Loucy (cell line): Measurements from ENCODE around the gene PAGR1.

Experiments
- H2AFZ ChIP-seq: fragments of 200-600 bp; sonication (generic); 2 replicates; pipeline ENCODE4 v1.6.0; 2016; ENCODE audit warnings: antibody characterized with exemption, mild to moderate bottlenecking, low read length, moderate library complexity
- H3F3A ChIP-seq: fragments of 200-600 bp; 2 replicates; pipeline ENCODE4 v1.6.0; 2016; ENCODE audit warnings: antibody characterized with exemption, low read depth, mild to moderate bottlenecking
- H3K27me3 ChIP-seq: fragments of 200-600 bp; sonication (generic); 2 replicates; pipeline ENCODE4 v1.6.1; 2014; ENCODE audit warnings: low read length, mild to moderate bottlenecking; ENCODE audit not compliant: insufficient read depth, poor library complexity, severe bottlenecking
- H3K36me3 ChIP-seq: fragments of 200-600 bp; sonication (generic); 2 replicates; pipeline ENCODE4 v1.6.1; 2016; ENCODE audit warnings: low read length; ENCODE audit not compliant: insufficient read depth
- H3K4me1 ChIP-seq: fragments of 200-600 bp; sonication (generic); 2 replicates; pipeline ENCODE4 v1.5.1; 2014; ENCODE audit warnings: low read length, mild to moderate bottlenecking; ENCODE audit not compliant: insufficient read depth, poor library complexity, severe bottlenecking
- H3K4me2 ChIP-seq: fragments of 200-600 bp; sonication (generic); 2 replicates; pipeline ENCODE4 v1.6.0; 2014; ENCODE audit warnings: antibody characterized with exemption, low read length, low read depth, mild to moderate bottlenecking; ENCODE audit not compliant: poor library complexity, severe bottlenecking
- H3K4me3 ChIP-seq: fragments of 200-600 bp; sonication (generic); 2 replicates; pipeline ENCODE4 v1.5.1; 2014; ENCODE audit warnings: low read length, mild to moderate bottlenecking, mixed read lengths; ENCODE audit not compliant: poor library complexity, severe bottlenecking
- H3K79me2 ChIP-seq: fragments of 200-600 bp; sonication (generic); 2 replicates; pipeline ENCODE4 v1.6.1; 2014; ENCODE audit warnings: low read length; ENCODE audit not compliant: insufficient read depth
- H3K9ac ChIP-seq: fragments of 200-600 bp; sonication (generic); 2 replicates; pipeline ENCODE4 v1.6.0; 2014; ENCODE audit warnings: mild to moderate bottlenecking, low read depth, low read length, moderate library complexity; ENCODE audit not compliant: poor library complexity, severe bottlenecking
- H3K9me2 ChIP-seq: fragments of 200-600 bp; sonication (generic); replicated peaks from 2 replicates; pipeline ENCODE4 v1.6.1; 2016; ENCODE audit warnings: low read depth, low read length, mixed read lengths
- H3K9me3 ChIP-seq: fragments of 200-600 bp; sonication (generic); 2 replicates; pipeline ENCODE4 v1.6.1; 2014; ENCODE audit warnings: mild to moderate bottlenecking, antibody characterized with exemption, low read length, low read depth; ENCODE audit not compliant: insufficient read depth
- H4K20me1 ChIP-seq: fragments of 200-600 bp; sonication (generic); 2 replicates; pipeline ENCODE4 v1.6.0; 2014; ENCODE audit warnings: antibody characterized with exemption, low read length, mild to moderate bottlenecking; ENCODE audit not compliant: insufficient read depth, poor library complexity, severe bottlenecking
- EZH2phosphoT487 ChIP-seq: fragments of 200-600 bp; IDR thresholded peaks from 2 replicates; pipeline ENCODE4 v1.6.1; 2018; ENCODE audit warnings: antibody characterized with exemption, mild to moderate bottlenecking, moderate library complexity, borderline replicate concordance
- TF ChIP-seq, protein P1 (sequence below): fragments of 200-600 bp; sonication (generic); conservative IDR thresholded peaks from 2 replicates; pipeline ENCODE4 v1.5.1; 2014; ENCODE audit warnings: mild to moderate bottlenecking, antibody characterized with exemption, low read length

The PAGR1 gene

DNA sequence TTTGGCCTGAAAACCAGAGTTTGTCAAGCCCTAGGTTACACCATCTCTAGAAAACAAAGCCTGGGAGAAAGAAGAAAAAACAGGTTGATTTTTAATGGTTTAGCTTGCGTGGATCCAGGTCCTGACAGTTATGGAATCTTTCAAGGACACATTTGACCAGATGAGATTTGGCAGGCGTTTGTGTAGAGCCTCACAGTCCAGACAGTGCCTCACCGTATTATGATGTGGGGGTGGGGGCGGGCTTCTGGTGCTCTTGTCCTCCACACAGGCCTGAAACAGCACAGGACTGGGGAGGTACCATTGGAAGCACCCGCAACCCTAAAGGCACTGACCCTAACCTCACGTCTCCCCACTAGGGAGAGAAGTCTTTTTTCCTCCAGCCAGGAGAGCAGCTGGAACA, 23.9 kb downstream of the PAGR1 start:
- H3K4me1 ChIP-seq = no peaks in the 10 kb centered on the region

DNA sequence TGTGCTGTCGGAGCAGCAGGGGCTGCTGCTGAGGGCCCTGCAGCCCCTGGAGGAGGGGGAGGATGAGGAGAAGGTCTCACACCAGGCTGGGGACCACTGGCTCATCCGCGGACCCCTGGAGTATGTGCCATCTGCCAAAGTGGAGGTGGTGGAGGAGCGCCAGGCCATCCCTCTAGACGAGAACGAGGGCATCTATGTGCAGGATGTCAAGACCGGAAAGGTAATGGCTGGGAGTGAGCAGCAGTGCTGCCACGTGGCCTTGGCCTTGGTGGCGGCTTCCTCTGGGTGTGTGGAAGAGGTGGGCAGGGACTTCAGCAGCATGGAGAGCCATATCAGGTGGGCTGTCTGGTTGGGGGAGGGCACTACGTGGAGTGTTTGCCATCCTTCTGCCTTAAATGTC, 24.3 kb downstream of the PAGR1 start:
- no peaks in the 10 kb centered on the region for H3K79me2 ChIP-seq
- H3K27me3 ChIP-seq = no peaks in the 10 kb centered on the region
- H3K4me2 ChIP-seq = no peak overlapping the region
- no peak overlapping the region for H3K4me3 ChIP-seq
- no peak overlapping the region for H2AFZ ChIP-seq
- H3K36me3 ChIP-seq = no peaks in the 10 kb centered on the region
- H3K9ac ChIP-seq = no peak overlapping the region
- no peaks in the 10 kb centered on the region for H3K9me2 ChIP-seq
- TF ChIP-seq, protein P1, sequence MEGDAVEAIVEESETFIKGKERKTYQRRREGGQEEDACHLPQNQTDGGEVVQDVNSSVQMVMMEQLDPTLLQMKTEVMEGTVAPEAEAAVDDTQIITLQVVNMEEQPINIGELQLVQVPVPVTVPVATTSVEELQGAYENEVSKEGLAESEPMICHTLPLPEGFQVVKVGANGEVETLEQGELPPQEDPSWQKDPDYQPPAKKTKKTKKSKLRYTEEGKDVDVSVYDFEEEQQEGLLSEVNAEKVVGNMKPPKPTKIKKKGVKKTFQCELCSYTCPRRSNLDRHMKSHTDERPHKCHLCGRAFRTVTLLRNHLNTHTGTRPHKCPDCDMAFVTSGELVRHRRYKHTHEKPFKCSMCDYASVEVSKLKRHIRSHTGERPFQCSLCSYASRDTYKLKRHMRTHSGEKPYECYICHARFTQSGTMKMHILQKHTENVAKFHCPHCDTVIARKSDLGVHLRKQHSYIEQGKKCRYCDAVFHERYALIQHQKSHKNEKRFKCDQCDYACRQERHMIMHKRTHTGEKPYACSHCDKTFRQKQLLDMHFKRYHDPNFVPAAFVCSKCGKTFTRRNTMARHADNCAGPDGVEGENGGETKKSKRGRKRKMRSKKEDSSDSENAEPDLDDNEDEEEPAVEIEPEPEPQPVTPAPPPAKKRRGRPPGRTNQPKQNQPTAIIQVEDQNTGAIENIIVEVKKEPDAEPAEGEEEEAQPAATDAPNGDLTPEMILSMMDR = no peak
- no peak for TF ChIP-seq EZH2phosphoT487
- H3K9me3 ChIP-seq = no peaks in the 10 kb centered on the region
- H3K4me1 ChIP-seq = no peaks in the 10 kb centered on the region
- H4K20me1 ChIP-seq = no peaks in the 10 kb centered on the region
- H3F3A ChIP-seq = no peaks in the 10 kb centered on the region

More for the DNA sequence above, 23.9 kb downstream of the PAGR1 start:
- no peaks in the 10 kb centered on the region for H3K27me3 ChIP-seq
- H4K20me1 ChIP-seq = no peaks in the 10 kb centered on the region
- TF ChIP-seq, protein P1 = no peak
- TF ChIP-seq EZH2phosphoT487 = no peak
- no peak overlapping the region for H2AFZ ChIP-seq
- no peaks in the 10 kb centered on the region for H3K36me3 ChIP-seq
- H3F3A ChIP-seq = no peaks in the 10 kb centered on the region
- H3K79me2 ChIP-seq = no peaks in the 10 kb centered on the region
- no peaks in the 10 kb centered on the region for H3K9me3 ChIP-seq
- H3K4me2 ChIP-seq = no peak overlapping the region
- H3K9ac ChIP-seq = no peak overlapping the region
- no peaks in the 10 kb centered on the region for H3K9me2 ChIP-seq
- no peak overlapping the region for H3K4me3 ChIP-seq

DNA sequence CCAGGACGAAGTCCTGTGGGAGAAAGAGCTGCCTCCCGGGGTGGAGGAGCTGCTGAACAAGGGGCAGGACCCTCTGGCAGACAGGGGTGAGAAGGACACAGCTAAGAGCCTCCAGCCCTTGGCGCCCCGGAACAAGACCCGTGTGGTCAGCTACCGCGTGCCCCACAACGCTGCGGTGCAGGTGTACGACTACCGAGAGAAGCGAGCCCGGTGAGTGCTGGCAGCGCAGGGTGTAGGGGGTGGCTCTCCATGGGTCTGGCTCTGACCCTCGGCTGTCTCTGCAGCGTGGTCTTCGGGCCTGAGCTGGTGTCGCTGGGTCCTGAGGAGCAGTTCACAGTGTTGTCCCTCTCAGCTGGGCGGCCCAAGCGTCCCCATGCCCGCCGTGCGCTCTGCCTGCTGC, 25.7 kb downstream of the PAGR1 start:
- H3K9me2 ChIP-seq = no peaks in the 10 kb centered on the region

More for the DNA sequence above, 25.7 kb downstream of the PAGR1 start:
- Histone ChIP-seq H3K79me2 (no peaks in the 10 kb centered on the region), H3K9ac (no peak overlapping the region), H3K27me3 (no peaks in the 10 kb centered on the region), H3K36me3 (no peaks in the 10 kb centered on the region), H3F3A (no peaks in the 10 kb centered on the region), H3K9me3 (no peaks in the 10 kb centered on the region), H3K4me2 (no peak overlapping the region), H3K4me3 (no peak overlapping the region), H2AFZ (no peak overlapping the region), H3K4me1 (no peaks in the 10 kb centered on the region), H4K20me1 (no peaks in the 10 kb centered on the region)
- TF ChIP-seq, protein P1 = no peak
- no peak for TF ChIP-seq EZH2phosphoT487
